OCI-LY7 (cell line): ENCODE measurements around the gene NAA38. TPM values are rescaled to one million over a fixed set of nuclear protein-coding genes. Genes with fewer than 3 reads are reported as not detected.

Experiments
- BruUV-seq: library from RNA; stranded (reverse); fragments of 400-500 nt; replicated peaks from 2 replicates; lab custom pipeline; 2021; lab: Mats Ljungman, UMichigan
- CTCF ChIA-PET: fragments of 300-600 bp; sonication (Branson Sonifier 250); formaldehyde crosslinking; loops from one replicate; lab custom pipeline; 2022; ENCODE audit warnings: antibody characterized with exemption; ENCODE audit not compliant: unreplicated experiment; lab: Charles Lee
- POLR2A ChIA-PET: fragments of 300-600 bp; sonication (Branson Sonifier 250); formaldehyde crosslinking; loops from one replicate; lab custom pipeline; 2022; ENCODE audit warnings: antibody characterized with exemption; lab: Charles Lee
- DNase-seq: peaks from one replicate; pipeline ENCODE4 v3.0.0-alpha.2; 2015; ENCODE audit warnings: low spot score
- H2AFZ ChIP-seq: fragments of 200-600 bp; sonication (generic), shearing (Covaris generic); 2 replicates; pipeline ENCODE4 v1.6.1; 2014; ENCODE audit warnings: mild to moderate bottlenecking, antibody characterized with exemption, low read length, moderate library complexity
- H3K27ac ChIP-seq: fragments of 200-600 bp; sonication (generic); 2 replicates; pipeline ENCODE4 v1.5.1; 2014; ENCODE audit warnings: mixed run types, low read depth, mild to moderate bottlenecking, moderate library complexity, low read length, inconsistent platforms; ENCODE audit not compliant: poor library complexity, severe bottlenecking
- H3K36me3 ChIP-seq: fragments of 200-600 bp; sonication (generic); 2 replicates; pipeline ENCODE4 v1.6.1; 2014; ENCODE audit warnings: mild to moderate bottlenecking, antibody characterized with exemption, low read length, moderate library complexity, mixed read lengths; ENCODE audit not compliant: insufficient read depth
- H3K4me1 ChIP-seq: fragments of 200-600 bp; sonication (generic); 2 replicates; pipeline ENCODE4 v1.5.1; 2014; ENCODE audit warnings: mild to moderate bottlenecking, low read length; ENCODE audit not compliant: insufficient read depth, poor library complexity, severe bottlenecking
- H3K4me2 ChIP-seq: fragments of 200-600 bp; sonication (generic); 2 replicates; pipeline ENCODE4 v1.6.1; 2014; ENCODE audit warnings: mild to moderate bottlenecking, low read length
- H3K4me3 ChIP-seq: fragments of 200-600 bp; sonication (generic); 2 replicates; pipeline ENCODE4 v1.5.1; 2014; ENCODE audit warnings: mild to moderate bottlenecking, low read depth, low read length; ENCODE audit not compliant: poor library complexity, severe bottlenecking
- H3K79me2 ChIP-seq: fragments of 200-600 bp; sonication (generic); 2 replicates; pipeline ENCODE4 v1.6.1; 2016; ENCODE audit warnings: low read depth, mild to moderate bottlenecking, low read length, moderate library complexity, mixed read lengths; ENCODE audit not compliant: insufficient read depth
- H3K9me2 ChIP-seq: fragments of 200-600 bp; sonication (generic); 2 replicates; pipeline ENCODE4 v1.6.1; 2016; ENCODE audit warnings: mild to moderate bottlenecking, low read length, mixed read lengths; ENCODE audit not compliant: insufficient read depth
- H3K9me3 ChIP-seq: fragments of 200-600 bp; sonication (generic); 2 replicates; pipeline ENCODE4 v1.6.1; 2014; ENCODE audit warnings: mild to moderate bottlenecking, mixed run types, low read length, mixed read lengths
- H4K20me1 ChIP-seq: fragments of 200-600 bp; sonication (generic); 2 replicates; pipeline ENCODE4 v1.6.1; 2014; ENCODE audit warnings: mild to moderate bottlenecking, antibody characterized with exemption, low read length, moderate library complexity, mixed read lengths; ENCODE audit not compliant: insufficient read depth
- EZH2phosphoT487 ChIP-seq: fragments of 200-600 bp; sonication (generic); IDR thresholded peaks from 2 replicates; pipeline ENCODE4 v1.6.1; 2018; ENCODE audit warnings: low read depth, borderline replicate concordance, mild to moderate bottlenecking, mixed run types, antibody characterized with exemption, low read length, moderate library complexity, mixed read lengths
- intact Hi-C: fragments of 100-400 bp; cut with micrococcal nuclease; formaldehyde crosslinking; loops from one replicate; pipeline ENCODE4 v1.10.0; 2022; ENCODE audit not compliant: unreplicated experiment
- total RNA-seq, 2 experiments: library from RNA; depleted of rRNA in 1 of 2; stranded (reverse); fragments of >200 nt in 1 of 2; shearing (Covaris generic) in 1 of 2; gene quantifications; 2 replicates each; pipeline ENCODE4 v1.2.3, GENCODE V29; 2014 to 2022
- TF ChIP-seq, protein P1 (sequence below): fragments of 200-600 bp; sonication (generic); conservative IDR thresholded peaks from 2 replicates; pipeline ENCODE4 v1.5.1; 2014; ENCODE audit warnings: mild to moderate bottlenecking, antibody characterized with exemption, low read length, moderate library complexity, mixed read lengths

NAA38 gene
- total RNA-seq, 2 experiments from 2014 or later = 149 to 168 TPM

DNA sequence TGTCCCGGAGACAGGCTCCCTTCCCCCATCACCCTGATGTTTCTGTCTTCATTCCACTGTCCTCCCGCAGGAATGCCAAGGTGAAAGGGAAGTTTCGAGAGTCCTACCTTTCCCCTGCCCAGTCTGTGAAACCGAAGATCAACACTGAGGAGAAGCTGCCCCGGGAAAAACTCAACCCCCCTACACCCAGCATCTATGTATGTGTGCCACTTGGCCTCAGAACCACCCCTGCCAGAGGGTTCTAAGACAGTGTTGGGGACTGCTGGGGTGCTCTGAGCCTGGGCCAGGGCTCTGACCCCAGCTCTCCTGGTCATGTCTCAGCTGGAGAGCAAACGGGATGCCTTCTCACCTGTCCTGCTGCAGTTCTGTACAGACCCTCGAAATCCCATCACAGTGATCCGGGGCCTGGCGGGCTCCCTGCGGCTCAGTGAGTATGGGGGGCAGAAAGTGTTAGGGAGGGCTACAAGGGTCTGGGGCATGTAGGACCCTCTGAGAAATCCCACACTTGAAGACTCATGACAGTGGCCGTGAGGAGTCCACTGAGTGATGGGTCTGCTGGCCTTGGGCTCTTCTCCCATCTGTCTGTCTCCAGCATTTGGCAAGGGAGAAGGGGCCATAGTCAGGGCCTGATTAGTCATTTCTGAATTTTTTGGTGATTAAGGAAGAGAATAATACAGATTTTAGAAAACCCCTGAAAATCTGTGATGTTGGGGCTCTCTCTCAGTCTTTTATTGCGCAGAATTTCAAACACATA is 7.4 kb downstream of the NAA38 start:
- Histone ChIP-seq H3K4me1 (peaks cover 27% of the 10 kb centered on the region), H3K4me3 (no peak overlapping the region), H3K9me2 (no peaks in the 10 kb centered on the region), H3K27ac (peak overlapping the region; percentile 42), H2AFZ (no peak overlapping the region), H3K36me3 (peaks cover 79% of the 10 kb centered on the region), H4K20me1 (0 out of 2 replicates have a peak, but pooled peaks cover 7% of the 10 kb centered on the region), H3K79me2 (peaks cover 7% of the 10 kb centered on the region; the same call in 1 of the 2 replicates), H3K9me3 (no peaks in the 10 kb centered on the region), H3K4me2 (peak overlapping the region; percentile 80; the same call in 1 of the 2 replicates)
- POLR2A ChIA-PET = no interaction called here
- CTCF ChIA-PET = no interaction called here
- intact Hi-C loops = no loop called here
- BruUV-seq = no TSS peak
- DNase-seq = no peak
- no peak for TF ChIP-seq EZH2phosphoT487
- TF ChIP-seq, protein P1, sequence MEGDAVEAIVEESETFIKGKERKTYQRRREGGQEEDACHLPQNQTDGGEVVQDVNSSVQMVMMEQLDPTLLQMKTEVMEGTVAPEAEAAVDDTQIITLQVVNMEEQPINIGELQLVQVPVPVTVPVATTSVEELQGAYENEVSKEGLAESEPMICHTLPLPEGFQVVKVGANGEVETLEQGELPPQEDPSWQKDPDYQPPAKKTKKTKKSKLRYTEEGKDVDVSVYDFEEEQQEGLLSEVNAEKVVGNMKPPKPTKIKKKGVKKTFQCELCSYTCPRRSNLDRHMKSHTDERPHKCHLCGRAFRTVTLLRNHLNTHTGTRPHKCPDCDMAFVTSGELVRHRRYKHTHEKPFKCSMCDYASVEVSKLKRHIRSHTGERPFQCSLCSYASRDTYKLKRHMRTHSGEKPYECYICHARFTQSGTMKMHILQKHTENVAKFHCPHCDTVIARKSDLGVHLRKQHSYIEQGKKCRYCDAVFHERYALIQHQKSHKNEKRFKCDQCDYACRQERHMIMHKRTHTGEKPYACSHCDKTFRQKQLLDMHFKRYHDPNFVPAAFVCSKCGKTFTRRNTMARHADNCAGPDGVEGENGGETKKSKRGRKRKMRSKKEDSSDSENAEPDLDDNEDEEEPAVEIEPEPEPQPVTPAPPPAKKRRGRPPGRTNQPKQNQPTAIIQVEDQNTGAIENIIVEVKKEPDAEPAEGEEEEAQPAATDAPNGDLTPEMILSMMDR = no peak

DNA sequence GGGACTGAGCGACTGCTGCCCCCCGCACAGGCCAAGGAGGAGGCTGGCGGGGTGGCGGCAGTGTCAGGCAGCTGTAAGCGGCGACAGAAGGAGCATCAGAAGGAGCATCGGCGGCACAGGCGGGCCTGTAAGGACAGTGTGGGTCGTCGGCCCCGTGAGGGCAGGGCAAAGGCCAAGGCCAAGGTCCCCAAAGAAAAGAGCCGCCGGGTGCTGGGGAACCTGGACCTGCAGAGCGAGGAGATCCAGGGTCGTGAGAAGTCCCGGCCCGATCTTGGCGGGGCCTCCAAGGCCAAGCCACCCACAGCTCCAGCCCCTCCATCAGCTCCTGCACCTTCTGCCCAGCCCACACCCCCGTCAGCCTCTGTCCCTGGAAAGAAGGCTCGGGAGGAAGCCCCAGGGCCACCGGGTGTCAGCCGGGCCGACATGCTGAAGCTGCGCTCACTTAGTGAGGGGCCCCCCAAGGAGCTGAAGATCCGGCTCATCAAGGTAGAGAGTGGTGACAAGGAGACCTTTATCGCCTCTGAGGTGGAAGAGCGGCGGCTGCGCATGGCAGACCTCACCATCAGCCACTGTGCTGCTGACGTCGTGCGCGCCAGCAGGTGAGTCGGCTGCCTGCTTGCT is 8.1 kb downstream of the NAA38 start:
- H4K20me1 ChIP-seq = 0 out of 2 replicates have a peak, but pooled peaks cover 8% of the 10 kb centered on the region

More for the DNA sequence above, 8.1 kb downstream of the NAA38 start:
- no peak for DNase-seq
- TF ChIP-seq EZH2phosphoT487 = no peak
- TF ChIP-seq, protein P1 = no peak
- CTCF ChIA-PET = no interaction called here
- Histone ChIP-seq H3K4me3 (no peak overlapping the region), H3K9me2 (no peaks in the 10 kb centered on the region), H3K79me2 (peaks cover 12% of the 10 kb centered on the region; the same call in 1 of the 2 replicates), H2AFZ (no peak overlapping the region), H3K36me3 (peaks cover 79% of the 10 kb centered on the region), H3K4me1 (peaks cover 28% of the 10 kb centered on the region), H3K4me2 (no peak overlapping the region), H3K27ac (no peak overlapping the region), H3K9me3 (no peaks in the 10 kb centered on the region)
- BruUV-seq = no TSS peak
- intact Hi-C loops = no loop called here
- POLR2A ChIA-PET = no interaction called here
